ENCODE data around the gene UBE3B. TPM values are rescaled to one million over a fixed set of nuclear protein-coding genes. Genes with fewer than 3 reads are reported as not detected.

UBE3B gene
- total RNA-seq, 1 experiment from 2014 or later = 38.6 TPM

GRCh38 chr12:109542014-109542413 is 64.6 kb downstream of the UBE3B start:
- H3K27me3 Mint-ChIP-seq (ENCODE audit: insufficient read depth, unreplicated experiment) = no peaks in the 10 kb centered on the region
- BruUV-seq (replicated peaks) = no TSS peak
- no peak for TF ChIP-seq CTCF (IDR thresholded peaks at IDR 0.05; ENCODE audit: unreplicated experiment)
- no peaks in the 10 kb centered on the region for H3K36me3 Mint-ChIP-seq (ENCODE audit: insufficient read depth, unreplicated experiment)
- CTCF ChIA-PET = interaction anchor here (0.6 to 0.7 kb wide), 2 partner anchors 112 to 898 kb away, joined by 3 read pairs; no protein-coding TSS in a partner anchor
- POLR2A ChIA-PET = no interaction called here
- DNase-seq (ENCODE audit: unreplicated experiment) = peak; percentile 27
- peaks cover 11% of the 10 kb centered on the region for H3K4me1 Mint-ChIP-seq (ENCODE audit: insufficient read depth, unreplicated experiment)
- no peak overlapping the region for H3K4me3 Mint-ChIP-seq (ENCODE audit: unreplicated experiment)
- H3K27ac Mint-ChIP-seq (ENCODE audit: low read depth, unreplicated experiment) = peak overlapping the region; percentile 46
- H3K9me3 Mint-ChIP-seq (ENCODE audit: unreplicated experiment) = no peaks in the 10 kb centered on the region
- intact Hi-C loops (cut with micrococcal nuclease) = no loop called here

- POLR2A ChIA-PET = interaction anchor here (0.5 kb wide), 1 partner anchor 203 kb away, joined by 3 read pairs; no protein-coding TSS in a partner anchor
Measured at GRCh38 chr12:109542876-109543275, 65.4 kb downstream of the UBE3B start.

GRCh38 chr12:109544955-109545531 is 67.6 kb downstream of the UBE3B start:
- H3K36me3 Mint-ChIP-seq (ENCODE audit: insufficient read depth, unreplicated experiment) = no peaks in the 10 kb centered on the region
- intact Hi-C loops (cut with micrococcal nuclease) = no loop called here
- CTCF ChIA-PET = no interaction called here
- H3K27ac Mint-ChIP-seq (ENCODE audit: low read depth, unreplicated experiment) = no peak overlapping the region
- BruUV-seq (replicated peaks) = no TSS peak
- H3K9me3 Mint-ChIP-seq (ENCODE audit: unreplicated experiment) = no peaks in the 10 kb centered on the region
- H3K27me3 Mint-ChIP-seq (ENCODE audit: insufficient read depth, unreplicated experiment) = peaks cover 21% of the 10 kb centered on the region
- H3K4me1 Mint-ChIP-seq (ENCODE audit: insufficient read depth, unreplicated experiment) = peaks cover 11% of the 10 kb centered on the region
- no peak overlapping the region for H3K4me3 Mint-ChIP-seq (ENCODE audit: unreplicated experiment)
- TF ChIP-seq CTCF (IDR thresholded peaks at IDR 0.05; ENCODE audit: unreplicated experiment) = no peak
- POLR2A ChIA-PET = interaction anchor here (0.6 to 1.5 kb wide), 5 partner anchors 11 to 367 kb away, joined by 3 to 4 read pairs (median 3); no protein-coding TSS in a partner anchor
- peak; percentile 33 for DNase-seq (ENCODE audit: unreplicated experiment)

More at GRCh38 chr12:109542876-109543275, 65.4 kb downstream of the UBE3B start:
- Mint-ChIP-seq H3K4me1 (ENCODE audit: insufficient read depth, unreplicated experiment) (peaks cover 11% of the 10 kb centered on the region), H3K9me3 (ENCODE audit: unreplicated experiment) (no peaks in the 10 kb centered on the region), H3K4me3 (ENCODE audit: unreplicated experiment) (no peak overlapping the region), H3K36me3 (ENCODE audit: insufficient read depth, unreplicated experiment) (no peaks in the 10 kb centered on the region), H3K27ac (ENCODE audit: low read depth, unreplicated experiment) (no peak overlapping the region), H3K27me3 (ENCODE audit: insufficient read depth, unreplicated experiment) (peaks cover 9% of the 10 kb centered on the region)
- BruUV-seq (replicated peaks) = no TSS peak
- no peak for DNase-seq (ENCODE audit: unreplicated experiment)
- no peak for TF ChIP-seq CTCF (IDR thresholded peaks at IDR 0.05; ENCODE audit: unreplicated experiment)
- intact Hi-C loops (cut with micrococcal nuclease) = no loop called here
- CTCF ChIA-PET = no interaction called here

- TF ChIP-seq CTCF (IDR thresholded peaks at IDR 0.05; ENCODE audit: unreplicated experiment) = no peak
- Mint-ChIP-seq H3K27ac (ENCODE audit: low read depth, unreplicated experiment) (no peak overlapping the region), H3K4me1 (ENCODE audit: insufficient read depth, unreplicated experiment) (peaks cover 11% of the 10 kb centered on the region), H3K36me3 (ENCODE audit: insufficient read depth, unreplicated experiment) (no peaks in the 10 kb centered on the region), H3K9me3 (ENCODE audit: unreplicated experiment) (no peaks in the 10 kb centered on the region), H3K4me3 (ENCODE audit: unreplicated experiment) (no peak overlapping the region), H3K27me3 (ENCODE audit: insufficient read depth, unreplicated experiment) (peaks cover 26% of the 10 kb centered on the region)
- POLR2A ChIA-PET = interaction anchor here (1.3 to 1.5 kb wide), 2 partner anchors 11 to 14 kb away, joined by 3 to 4 read pairs; no protein-coding TSS in a partner anchor
- no TSS peak for BruUV-seq (replicated peaks)
- CTCF ChIA-PET = interaction anchor here (0.6 to 1.0 kb wide), 2 partner anchors 51 to 118 kb away, joined by 3 to 4 read pairs; no protein-coding TSS in a partner anchor
- no peak for DNase-seq (ENCODE audit: unreplicated experiment)
- intact Hi-C loops (cut with micrococcal nuclease) = no loop called here
Measured at GRCh38 chr12:109545826-109546225, 68.4 kb downstream of the UBE3B start.

All from MCF 10A (cell line).